Vagina (tissue), 2 donors: ENCODE results near the gene ZFP69B.

ENCODE experiments used
- CTCF ChIP-seq, 3 experiments: fragments of 450-650 bp in 2 of 3; fragments of 200-600 bp in 1 of 3; sonication (generic) in 1 of 3; IDR thresholded peaks; one replicate each; pipeline ENCODE4 v1.5.1; 2017 to 2019; ENCODE audit warnings: antibody characterized with exemption in 3 of 3, mild to moderate bottlenecking in 2 of 3, moderate library complexity in 2 of 3
- POLR2A ChIP-seq, 2 donors: fragments of 450-650 bp; IDR thresholded peaks; one replicate each; pipeline ENCODE4 v1.6.1; 2017; ENCODE audit warnings: antibody characterized with exemption in 2 of 2, mild to moderate bottlenecking in 2 of 2, moderate library complexity in 2 of 2

DNA sequence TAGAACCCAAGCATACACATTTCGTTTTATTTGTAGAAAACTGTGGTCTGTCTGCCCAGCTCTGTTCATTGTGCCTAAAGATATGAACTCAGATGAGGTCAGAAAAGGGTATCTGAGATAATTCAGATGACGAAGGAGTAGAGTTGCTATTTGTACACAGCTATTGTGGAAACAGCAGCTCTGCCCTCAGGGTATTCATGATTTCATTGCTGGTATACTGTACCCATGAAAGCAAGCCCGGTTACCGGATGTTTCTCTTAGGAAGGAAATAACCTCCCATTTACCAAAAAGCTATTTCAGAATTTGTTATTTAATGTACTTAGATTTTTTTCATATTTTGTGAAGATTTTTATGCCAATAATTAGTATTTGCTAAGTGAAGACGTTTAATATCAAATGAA is 39.0 kb upstream of the ZFP69B start:
- no peak for TF ChIP-seq CTCF (IDR thresholded peaks at IDR 0.05)
- no peak for TF ChIP-seq POLR2A (IDR thresholded peaks at IDR 0.05)
